ENCODE measurements around the gene ALK.

Gene ALK

GRCh38 chr2:29236074-29236473, 685.3 kb downstream of the ALK start:
- no peak for DNase-seq

GRCh38 chr2:29235411-29235810, 686.0 kb downstream of the ALK start:
- DNase-seq: no peak

GRCh38 chr2:29233428-29233827, 688.0 kb downstream of the ALK start:
- DNase-seq: no peak

- no peak for DNase-seq
Measured at GRCh38 chr2:29232041-29232440, 689.3 kb downstream of the ALK start.

- no peak for DNase-seq
Measured at GRCh38 chr2:29229640-29230039, 691.7 kb downstream of the ALK start.

GRCh38 chr2:29228947-29229346, 692.4 kb downstream of the ALK start:
- DNase-seq: no peak

- no peak for DNase-seq
Measured at GRCh38 chr2:29227935-29228675, 693.3 kb downstream of the ALK start.

GRCh38 chr2:29226808-29227207, 694.6 kb downstream of the ALK start:
- DNase-seq: no peak

- DNase-seq: no peak
Measured at GRCh38 chr2:29226375-29226774, 695.0 kb downstream of the ALK start.

GRCh38 chr2:29225814-29226213, 695.6 kb downstream of the ALK start:
- no peak for DNase-seq

GRCh38 chr2:29224693-29225551, 696.5 kb downstream of the ALK start:
- DNase-seq: no peak

- no peak for DNase-seq
Measured at GRCh38 chr2:29223851-29224692, 697.3 kb downstream of the ALK start.

- DNase-seq: no peak
Measured at GRCh38 chr2:29223257-29223656, 698.1 kb downstream of the ALK start.

- no peak for DNase-seq
Measured at GRCh38 chr2:29222381-29223179, 698.8 kb downstream of the ALK start.

- DNase-seq: no peak
Measured at GRCh38 chr2:29220506-29221270, 700.7 kb downstream of the ALK start.

- no peak for DNase-seq
Measured at GRCh38 chr2:29219374-29219773, 702.0 kb downstream of the ALK start.

GRCh38 chr2:29218550-29219125, 702.7 kb downstream of the ALK start:
- DNase-seq: no peak

GRCh38 chr2:29218071-29218470, 703.3 kb downstream of the ALK start:
- DNase-seq: no peak

GRCh38 chr2:29216609-29216909, 704.8 kb downstream of the ALK start:
- no peak for DNase-seq

GRCh38 chr2:29215739-29216608, 705.4 kb downstream of the ALK start:
- DNase-seq: no peak

Data from 8988T (cell line).